Right cardiac atrium (tissue), 5 donors: ENCODE data around the gene SERPINA6. TPM values are rescaled to one million over a fixed set of nuclear protein-coding genes. Genes with fewer than 3 reads are reported as not detected.
A peak's percentile ranks its signal among the peaks of the same experiment; 100 is the strongest.
"Not testable (repeated sequence)": the region's sequence is repeated elsewhere in the genome, so short reads cannot be mapped to it uniquely, and the experiment has no call there.

ENCODE experiments used
- ATAC-seq, 2 donors: fragments of 200-7000 bp; cut with Tn5 transposase; one replicate each; pipeline versions ENCODE4 v1.8.0 to v1.9.1; 2020; ENCODE audit warnings: moderate library complexity in 2 of 2, mild to moderate bottlenecking in 1 of 2
- DNase-seq, 3 donors: peaks; one replicate each; pipeline ENCODE4 v3.0.0-alpha.2; 2020
- H3K27ac ChIP-seq: one replicate; pipeline ENCODE4 v1.5.1; 2013; ENCODE audit warnings: mild to moderate bottlenecking, low read length, control low read depth, moderate library complexity
- H3K27me3 ChIP-seq: one replicate; pipeline ENCODE4 v1.6.1; 2013; ENCODE audit not compliant: control insufficient read depth, insufficient read depth
- H3K4me1 ChIP-seq: one replicate; pipeline ENCODE4 v1.6.1; 2013; ENCODE audit warnings: low read length; ENCODE audit not compliant: control insufficient read depth, insufficient read depth
- H3K4me3 ChIP-seq: one replicate; pipeline ENCODE4 v1.5.1; 2013; ENCODE audit warnings: low read length, control low read depth
- H3K9me3 ChIP-seq: one replicate; pipeline ENCODE4 v1.6.1; 2013; ENCODE audit warnings: low read length; ENCODE audit not compliant: control insufficient read depth
- WGBS: extraction: QIAGEN DNeasy Blood & Tissue Kit; methylation state at CpG from one replicate; pipeline ENCODE4 v1.1.7; 2013; 5-methylcytosine and 5-hydroxymethylcytosine counted together
- intact Hi-C, 4 donors: fragments of 100-400 bp; cut with DNase I; formaldehyde crosslinking; loops; one replicate each; pipeline versions ENCODE4 v1.11.0 to v1.14.0; 2022 to 2023
- polyA plus RNA-seq: library from polyadenylated mRNA; stranded (reverse); fragments of 200-250 nt; gene quantifications from one replicate; pipeline ENCODE4 v1.2.3, GENCODE V29; 2013
- total RNA-seq, 4 donors: library from RNA; stranded (reverse); fragmentation: NEBNext Ultra II Directional; extraction: Animal tissue kit (Norgen Biotek cat#: 25700); gene quantifications; one replicate each; pipeline ENCODE4 v1.2.1, GENCODE V29; 2021
- donor health status: healthy with polysubstance abuse.
- donor health status: DM: no; HTN: yes; CAD: no.
- donor health status: DM: no; HTN: no; CAD: no.
- donor health status: DM: no; HTN: yes; CAD: no; lungs with severe emphysema.
- donor health status: DM: yes; HTN: yes; CAD: no.

SERPINA6 gene
- total and polyA plus RNA-seq, 5 donors: not detected

GRCh38 chr14:94349276-94349675 is 26.1 kb upstream of the SERPINA6 start:
- no peaks in the 10 kb centered on the region for H3K9me3 ChIP-seq
- intact Hi-C loops: no loop called here
- ATAC-seq (no peak), DNase-seq (no peak)
- no peaks in the 10 kb centered on the region for H3K27me3 ChIP-seq
- no peak overlapping the region for H3K27ac ChIP-seq
- H3K4me3 ChIP-seq: no peak overlapping the region
- H3K4me1 ChIP-seq: no peaks in the 10 kb centered on the region
- WGBS: 77% methylated on average over 7 of the region's 7 CpGs

- Histone ChIP-seq H3K4me3 (no peak overlapping the region), H3K27ac (no peak overlapping the region), H3K9me3 (no peaks in the 10 kb centered on the region), H3K4me1 (no peaks in the 10 kb centered on the region), H3K27me3 (no peaks in the 10 kb centered on the region)
- intact Hi-C loops: no loop called here
- DNase-seq: no peak
- ATAC-seq: no peak
These were observed 25.7 kb upstream of the SERPINA6 start for GRCh38 chr14:94348836-94349235.

GRCh38 chr14:94346841-94347240 is 23.7 kb upstream of the SERPINA6 start:
- H3K27me3 ChIP-seq: no peaks in the 10 kb centered on the region
- DNase-seq (no peak), ATAC-seq (no peak)
- intact Hi-C loops: no loop called here
- H3K9me3 ChIP-seq: no peaks in the 10 kb centered on the region
- no peak overlapping the region for H3K4me3 ChIP-seq
- peaks cover 2% of the 10 kb centered on the region for H3K4me1 ChIP-seq
- 82% methylated on average over 5 of the region's 5 CpGs for WGBS
- no peak overlapping the region for H3K27ac ChIP-seq

GRCh38 chr14:94346065-94346786 is 23.1 kb upstream of the SERPINA6 start:
- 75% methylated on average over 24 of the region's 24 CpGs for WGBS
- not testable (repeated sequence) for H3K9me3 ChIP-seq, DNase-seq

GRCh38 chr14:94345344-94346064 is 22.4 kb upstream of the SERPINA6 start:
- DNase-seq (no peak), ATAC-seq (no peak)
- H3K27me3 ChIP-seq: no peaks in the 10 kb centered on the region
- no peaks in the 10 kb centered on the region for H3K9me3 ChIP-seq
- H3K4me1 ChIP-seq: peaks cover 2% of the 10 kb centered on the region
- 82% methylated on average over 12 of the region's 12 CpGs for WGBS
- H3K27ac ChIP-seq: no peak overlapping the region
- no peak overlapping the region for H3K4me3 ChIP-seq
- intact Hi-C loops: no loop called here

More at GRCh38 chr14:94346065-94346786, 23.1 kb upstream of the SERPINA6 start:
- H3K27me3 ChIP-seq, H3K4me1 ChIP-seq, intact Hi-C loops, ATAC-seq, H3K27ac ChIP-seq, H3K4me3 ChIP-seq: not testable (repeated sequence)

GRCh38 chr14:94344389-94344788 is 21.3 kb upstream of the SERPINA6 start:
- ATAC-seq: no peak
- H3K9me3 ChIP-seq: no peaks in the 10 kb centered on the region
- H3K4me1 ChIP-seq: peaks cover 2% of the 10 kb centered on the region
- H3K4me3 ChIP-seq: no peak overlapping the region
- no peak for DNase-seq
- H3K27me3 ChIP-seq: no peaks in the 10 kb centered on the region
- intact Hi-C loops: no loop called here
- H3K27ac ChIP-seq: no peak overlapping the region
- WGBS: 79% methylated on average over 3 of the region's 3 CpGs

- Histone ChIP-seq H3K9me3 (no peaks in the 10 kb centered on the region), H3K27ac (no peak overlapping the region), H3K4me3 (no peak overlapping the region), H3K27me3 (no peaks in the 10 kb centered on the region), H3K4me1 (peaks cover 2% of the 10 kb centered on the region)
- 86% methylated on average over 8 of the region's 8 CpGs for WGBS
- ATAC-seq (no peak), DNase-seq (no peak)
- intact Hi-C loops: no loop called here
These were observed 20.3 kb upstream of the SERPINA6 start for GRCh38 chr14:94343238-94344005.

- ATAC-seq (peak; percentile 91 to 95), DNase-seq (peak; percentile 89 to 94 (median 92))
- Histone ChIP-seq H3K27ac (peak overlapping the region; percentile 30), H3K9me3 (no peaks in the 10 kb centered on the region), H3K4me3 (no peak overlapping the region), H3K27me3 (no peaks in the 10 kb centered on the region), H3K4me1 (peaks cover 2% of the 10 kb centered on the region)
- WGBS: 43% methylated on average over 2 of the region's 2 CpGs
- intact Hi-C loops: no loop called here
These were observed 19.3 kb upstream of the SERPINA6 start for GRCh38 chr14:94342334-94342934.

GRCh38 chr14:94341656-94342333 is 18.7 kb upstream of the SERPINA6 start:
- peak overlapping the region; percentile 30 for H3K27ac ChIP-seq
- H3K4me1 ChIP-seq: peaks cover 2% of the 10 kb centered on the region
- ATAC-seq: peak; percentile 61 to 62

GRCh38 chr14:94340533-94340932 is 17.4 kb upstream of the SERPINA6 start:
- H3K27me3 ChIP-seq: no peaks in the 10 kb centered on the region
- no peak for ATAC-seq
- intact Hi-C loops: no loop called here
- no peak overlapping the region for H3K4me3 ChIP-seq
- no peak for DNase-seq
- no peaks in the 10 kb centered on the region for H3K9me3 ChIP-seq
- peaks cover 2% of the 10 kb centered on the region for H3K4me1 ChIP-seq
- no peak overlapping the region for H3K27ac ChIP-seq

More at GRCh38 chr14:94341656-94342333, 18.7 kb upstream of the SERPINA6 start:
- intact Hi-C loops: no loop called here
- DNase-seq: no peak
- no peaks in the 10 kb centered on the region for H3K27me3 ChIP-seq
- WGBS: 33% methylated on average over 5 of the region's 5 CpGs
- no peaks in the 10 kb centered on the region for H3K9me3 ChIP-seq
- no peak overlapping the region for H3K4me3 ChIP-seq
